ENCODE results near the gene CDH4. TPM values are rescaled to one million over a fixed set of nuclear protein-coding genes. Genes with fewer than 3 reads are reported as not detected.

Gene CDH4
- total and polyA plus RNA-seq, 2 of the 8 experiments (the other 6 are each of a cell fraction or from before 2014, with no cell fraction given) = 4.3 to 7.9 TPM

DNA sequence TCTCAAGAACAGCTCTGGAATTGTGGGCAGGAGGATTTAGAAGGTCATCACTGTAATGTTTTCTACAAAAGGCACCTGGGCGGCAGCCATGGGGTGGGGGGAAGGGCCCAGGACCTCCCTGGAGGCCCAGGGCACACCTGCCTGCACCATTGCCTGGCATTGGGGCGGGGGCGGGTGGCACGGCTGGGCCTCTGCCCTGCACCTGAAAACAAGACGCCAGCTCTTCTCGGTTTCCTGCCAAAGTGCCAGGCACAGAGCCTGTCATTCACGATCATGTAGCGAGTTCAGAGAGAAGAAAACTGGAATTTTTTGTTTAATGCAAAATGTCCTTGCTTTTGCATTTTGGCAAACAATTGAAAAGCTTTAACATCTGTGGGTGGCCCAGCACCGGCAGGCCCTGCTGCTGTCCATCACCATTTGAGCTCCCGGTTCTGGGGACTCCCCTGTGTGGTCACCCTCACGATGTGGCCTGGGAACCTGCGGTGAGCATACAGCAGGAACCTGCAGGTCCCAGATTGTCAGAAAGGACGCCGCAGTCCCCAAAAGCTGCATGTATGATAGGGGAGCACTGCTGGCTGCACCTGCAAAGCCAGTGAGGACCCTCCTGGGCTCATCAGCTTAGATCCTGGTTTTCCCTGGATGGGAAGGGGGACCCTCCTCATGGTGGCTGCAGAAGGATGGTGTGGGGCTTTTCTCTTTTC, 262.9 kb downstream of the CDH4 start (continued):
- TF ChIP-seq SUZ12 (IDR thresholded peaks at IDR 0.05; ENCODE audit: low read length) (no peak), TBP (IDR thresholded peaks at IDR 0.05; ENCODE audit: low read depth, low read length) (no peak), JUN (IDR thresholded peaks at IDR 0.05; ENCODE audit: low read depth, low read length) (no peak), BCL11A (IDR thresholded peaks at IDR 0.05; ENCODE audit: low read depth in 2 of 2, low read length in 2 of 2) (no peak), POU5F1 (IDR thresholded peaks at IDR 0.05; ENCODE audit: low read depth, low read length) (no peak), GTF2F1 (IDR thresholded peaks at IDR 0.05; ENCODE audit: borderline replicate concordance, low read depth, low read length) (no peak), CREB1 (IDR thresholded peaks at IDR 0.05) (no peak), SIN3A (conservative IDR thresholded peaks at IDR 0.05 in 1 of 2, IDR thresholded peaks at IDR 0.05 in 1 of 2; ENCODE audit: low read depth in 1 of 2, low read length in 2 of 2) (no peak)

All from H1 (cell line).